ENCODE measurements around the gene DOC2B.

The DOC2B gene

DNA sequence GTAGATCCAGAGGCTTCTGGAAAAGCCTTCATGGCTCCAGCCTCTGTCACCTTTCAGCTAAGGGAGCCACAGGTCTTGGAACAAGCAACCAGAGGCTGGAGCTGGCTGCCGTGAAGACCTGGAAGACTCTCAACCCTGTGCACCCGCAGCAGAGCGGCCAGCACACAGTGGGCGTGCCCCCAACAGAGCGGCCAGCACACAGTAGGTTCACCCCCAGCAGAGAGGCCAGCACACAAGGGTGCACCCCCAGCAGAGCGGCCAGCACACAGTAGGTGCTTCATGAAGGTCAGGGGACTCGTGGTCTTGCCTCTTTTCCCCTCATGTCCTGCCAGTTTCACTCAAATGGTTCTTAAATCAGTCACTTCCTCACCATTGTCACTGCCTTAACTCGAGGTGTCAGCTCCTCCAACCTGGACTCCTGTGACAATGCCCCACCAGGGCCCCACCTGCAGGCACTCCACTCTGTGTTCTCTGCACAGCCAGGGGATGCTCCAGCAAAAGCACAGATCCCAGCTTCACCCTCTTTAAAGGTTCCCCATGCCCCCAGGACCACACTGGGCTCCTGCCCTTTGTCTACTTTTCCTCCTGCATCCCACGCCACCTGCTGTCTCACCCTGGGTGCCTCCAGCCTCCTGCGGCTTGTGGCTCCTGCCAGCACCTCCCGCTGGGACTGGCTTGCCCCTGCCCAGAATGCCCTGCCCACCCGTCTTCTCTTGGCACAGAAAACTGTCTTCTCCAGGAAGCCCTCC, 42.4 kb upstream of the DOC2B start:
- no peaks in the 10 kb centered on the region for H3K36me3 ChIP-seq (replicated peaks; ENCODE audit: insufficient read depth, low read length)
- H3K9ac ChIP-seq (ENCODE audit: low read length), result no peak overlapping the region
- H3K4me3 ChIP-seq (ENCODE audit: low read length), result no peak overlapping the region
- no peak overlapping the region for H3K27ac ChIP-seq (ENCODE audit: low read length)
- H3K79me2 ChIP-seq (ENCODE audit: low read length), result no peaks in the 10 kb centered on the region
- no peaks in the 10 kb centered on the region for H4K20me1 ChIP-seq (ENCODE audit: insufficient read depth, low read length)
- no peaks in the 10 kb centered on the region for H3K9me3 ChIP-seq (replicated peaks; ENCODE audit: insufficient read depth, low read length)
- H3K27me3 ChIP-seq (replicated peaks; ENCODE audit: insufficient read depth, low read length), result peaks cover 63% of the 10 kb centered on the region
- no peak overlapping the region for H2AFZ ChIP-seq (ENCODE audit: low read length)
- H3K9me2 ChIP-seq (replicated peaks; ENCODE audit: insufficient read depth, low read length), result no peaks in the 10 kb centered on the region
- no peak overlapping the region for H3K4me2 ChIP-seq (ENCODE audit: low read depth, low read length)
- H3F3A ChIP-seq (ENCODE audit: insufficient read depth, low read length), result no peaks in the 10 kb centered on the region
- TF ChIP-seq EZH2phosphoT487 (IDR thresholded peaks at IDR 0.05; ENCODE audit: low read length), result no peak
- no peak for TF ChIP-seq CTCF (IDR thresholded peaks at IDR 0.05; ENCODE audit: low read length)
- no peak for TF ChIP-seq EZH2 (optimal IDR thresholded peaks at IDR 0.05; ENCODE audit: low read depth, low read length)
- no peaks in the 10 kb centered on the region for H3K4me1 ChIP-seq (ENCODE audit: low read length)
- DNase-seq, result no peak

- Histone ChIP-seq H3K27me3 (replicated peaks; ENCODE audit: insufficient read depth, low read length) (peaks cover 50% of the 10 kb centered on the region), H3K9me3 (replicated peaks; ENCODE audit: insufficient read depth, low read length) (no peaks in the 10 kb centered on the region), H3K36me3 (replicated peaks; ENCODE audit: insufficient read depth, low read length) (no peaks in the 10 kb centered on the region), H4K20me1 (ENCODE audit: insufficient read depth, low read length) (no peaks in the 10 kb centered on the region), H3K4me3 (ENCODE audit: low read length) (no peak overlapping the region), H3K9ac (ENCODE audit: low read length) (no peak overlapping the region), H2AFZ (ENCODE audit: low read length) (no peak overlapping the region), H3K4me2 (ENCODE audit: low read depth, low read length) (no peak overlapping the region), H3K4me1 (ENCODE audit: low read length) (no peaks in the 10 kb centered on the region), H3K27ac (ENCODE audit: low read length) (no peak overlapping the region), H3K9me2 (replicated peaks; ENCODE audit: insufficient read depth, low read length) (no peaks in the 10 kb centered on the region), H3F3A (ENCODE audit: insufficient read depth, low read length) (no peaks in the 10 kb centered on the region), H3K79me2 (ENCODE audit: low read length) (no peaks in the 10 kb centered on the region)
- TF ChIP-seq CTCF (IDR thresholded peaks at IDR 0.05; ENCODE audit: low read length) (no peak), EZH2phosphoT487 (IDR thresholded peaks at IDR 0.05; ENCODE audit: low read length) (no peak), EZH2 (optimal IDR thresholded peaks at IDR 0.05; ENCODE audit: low read depth, low read length) (no peak)
- no peak for DNase-seq
Measured at GRCh38 chr17:222172-222571, 40.7 kb upstream of the DOC2B start.

DNA sequence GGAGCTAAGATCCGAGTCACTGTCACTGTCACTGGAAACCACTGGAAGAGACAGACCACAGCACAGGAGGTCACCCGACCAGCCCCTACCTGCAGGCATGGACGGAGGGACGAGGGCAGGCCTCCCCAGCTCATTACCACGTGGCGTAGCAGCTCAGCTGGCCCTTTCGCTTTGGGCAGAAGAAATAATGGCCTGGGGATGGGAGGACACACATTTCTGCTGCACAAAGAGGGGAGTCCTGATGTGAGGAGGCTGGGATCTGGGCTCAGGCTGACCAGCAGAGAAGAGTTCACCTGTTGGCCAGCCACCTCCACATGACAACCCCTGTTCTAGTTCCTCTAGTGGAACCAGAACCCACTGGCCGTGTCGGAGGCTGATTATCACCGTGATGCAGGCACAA, 38.2 kb upstream of the DOC2B start:
- Histone ChIP-seq H3K4me1 (ENCODE audit: low read length) (no peaks in the 10 kb centered on the region), H3K27ac (ENCODE audit: low read length) (no peak overlapping the region), H3K4me2 (ENCODE audit: low read depth, low read length) (no peak overlapping the region), H3K36me3 (replicated peaks; ENCODE audit: insufficient read depth, low read length) (no peaks in the 10 kb centered on the region), H3K9me3 (replicated peaks; ENCODE audit: insufficient read depth, low read length) (no peaks in the 10 kb centered on the region), H3K9me2 (replicated peaks; ENCODE audit: insufficient read depth, low read length) (no peaks in the 10 kb centered on the region), H4K20me1 (ENCODE audit: insufficient read depth, low read length) (no peaks in the 10 kb centered on the region), H3F3A (ENCODE audit: insufficient read depth, low read length) (no peaks in the 10 kb centered on the region), H3K9ac (ENCODE audit: low read length) (no peak overlapping the region), H3K4me3 (ENCODE audit: low read length) (no peak overlapping the region), H3K27me3 (replicated peaks; ENCODE audit: insufficient read depth, low read length) (peaks cover 40% of the 10 kb centered on the region), H2AFZ (ENCODE audit: low read length) (no peak overlapping the region), H3K79me2 (ENCODE audit: low read length) (no peaks in the 10 kb centered on the region)
- TF ChIP-seq CTCF (IDR thresholded peaks at IDR 0.05; ENCODE audit: low read length), result no peak
- TF ChIP-seq EZH2 (optimal IDR thresholded peaks at IDR 0.05; ENCODE audit: low read depth, low read length), result no peak
- TF ChIP-seq EZH2phosphoT487 (IDR thresholded peaks at IDR 0.05; ENCODE audit: low read length), result no peak
- DNase-seq, result no peak
